Activated effector memory CD4-positive, alpha-beta T cell treated with Interleukin-2 at 50 U/mL for 16 hours (primary cell): ENCODE data around the gene MOB3B.

Experiments
- DNase-seq: peaks from one replicate; pipeline ENCODE4 v3.0.0-alpha.2; 2020

The MOB3B gene

GRCh38 chr9:27356446-27356845 is 173.2 kb downstream of the MOB3B start:
- DNase-seq: no peak

- DNase-seq: no peak
These were observed 174.4 kb downstream of the MOB3B start for GRCh38 chr9:27355166-27355565.

- no peak for DNase-seq
These were observed 176.0 kb downstream of the MOB3B start for GRCh38 chr9:27353474-27354229.

- no peak for DNase-seq
These were observed 176.5 kb downstream of the MOB3B start for GRCh38 chr9:27353166-27353473.

- DNase-seq: no peak
These were observed 177.0 kb downstream of the MOB3B start for GRCh38 chr9:27352457-27353165.

GRCh38 chr9:27351438-27351837 is 178.2 kb downstream of the MOB3B start:
- no peak for DNase-seq

- DNase-seq: no peak
These were observed 179.1 kb downstream of the MOB3B start for GRCh38 chr9:27350382-27350976.

GRCh38 chr9:27349698-27350080 is 179.9 kb downstream of the MOB3B start:
- no peak for DNase-seq

- no peak for DNase-seq
These were observed 180.6 kb downstream of the MOB3B start for GRCh38 chr9:27348785-27349697.

GRCh38 chr9:27347889-27348288 is 181.7 kb downstream of the MOB3B start:
- DNase-seq: no peak

- DNase-seq: no peak
These were observed 184.8 kb downstream of the MOB3B start for GRCh38 chr9:27344776-27345175.

- no peak for DNase-seq
These were observed 187.9 kb downstream of the MOB3B start for GRCh38 chr9:27341545-27342294.

GRCh38 chr9:27340961-27341511 is 188.6 kb downstream of the MOB3B start:
- no peak for DNase-seq

- DNase-seq: no peak
These were observed 189.3 kb downstream of the MOB3B start for GRCh38 chr9:27340285-27340674.

- DNase-seq: no peak
These were observed 189.8 kb downstream of the MOB3B start for GRCh38 chr9:27339661-27340284.

- DNase-seq: no peak
These were observed 191.1 kb downstream of the MOB3B start for GRCh38 chr9:27338527-27338903.

GRCh38 chr9:27337833-27338526 is 191.6 kb downstream of the MOB3B start:
- DNase-seq: no peak

GRCh38 chr9:27337236-27337635 is 192.4 kb downstream of the MOB3B start:
- no peak for DNase-seq

- no peak for DNase-seq
These were observed 192.8 kb downstream of the MOB3B start for GRCh38 chr9:27336829-27337228.

GRCh38 chr9:27336126-27336525 is 193.5 kb downstream of the MOB3B start:
- no peak for DNase-seq

- no peak for DNase-seq
These were observed 194.5 kb downstream of the MOB3B start for GRCh38 chr9:27335075-27335474.
